Inflammatory macrophage (primary cell): ENCODE measurements around the gene LAMP1.
"Not testable (repeated sequence)": the region's sequence is repeated elsewhere in the genome, so short reads cannot be mapped to it uniquely, and the experiment has no call there.

ENCODE experiments used
- DNase-seq, 2 donors: peaks; one replicate each; pipeline ENCODE4 v3.0.0-alpha.2; 2020 to 2022
- total RNA-seq, 18 experiments: gene quantifications; one replicate each; lab custom pipeline; 2026; ENCODE audit warnings: mixed read lengths in 6 of 18, inconsistent platforms in 2 of 18; lab: John Stamatoyannopoulos, UW

Gene LAMP1
- 606 to 2,103 (median 1,118) reads per million in 18 experiments for total RNA-seq

DNA sequence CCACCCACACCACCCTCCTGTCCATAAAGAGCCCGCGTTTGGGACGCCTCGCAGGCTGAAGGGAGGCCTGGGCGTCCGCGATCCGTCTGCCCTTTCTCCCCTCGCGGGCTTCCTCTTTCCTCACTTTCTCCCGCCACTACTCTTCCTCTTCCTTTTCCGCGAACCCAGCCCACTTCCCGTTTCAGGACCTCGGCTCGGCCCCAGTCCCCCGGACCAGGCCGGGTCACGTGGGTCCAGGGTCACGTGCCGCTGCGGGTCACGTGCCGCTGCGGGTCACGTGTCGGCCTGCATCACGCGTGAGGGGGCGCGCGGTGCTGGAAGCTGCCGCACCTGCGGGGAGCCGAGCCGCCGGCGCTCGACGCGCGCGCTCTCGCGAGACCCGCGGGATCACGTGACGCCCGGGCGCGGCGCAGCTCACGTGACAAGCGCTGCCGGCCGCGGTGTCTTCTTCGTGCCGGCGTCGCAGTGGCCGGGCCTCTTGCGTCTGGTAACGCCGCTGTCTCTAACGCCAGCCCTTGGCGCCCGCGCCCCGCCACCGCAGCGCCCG lies at the start of gene LAMP1:
Gene LAMP1, plus strand, starts transcription at position 417 of the 547 bp plus-strand sequence. CDS start 196 bp downstream, outside the sequence.
- DNase-seq: peak; percentile 95 to 98

DNA sequence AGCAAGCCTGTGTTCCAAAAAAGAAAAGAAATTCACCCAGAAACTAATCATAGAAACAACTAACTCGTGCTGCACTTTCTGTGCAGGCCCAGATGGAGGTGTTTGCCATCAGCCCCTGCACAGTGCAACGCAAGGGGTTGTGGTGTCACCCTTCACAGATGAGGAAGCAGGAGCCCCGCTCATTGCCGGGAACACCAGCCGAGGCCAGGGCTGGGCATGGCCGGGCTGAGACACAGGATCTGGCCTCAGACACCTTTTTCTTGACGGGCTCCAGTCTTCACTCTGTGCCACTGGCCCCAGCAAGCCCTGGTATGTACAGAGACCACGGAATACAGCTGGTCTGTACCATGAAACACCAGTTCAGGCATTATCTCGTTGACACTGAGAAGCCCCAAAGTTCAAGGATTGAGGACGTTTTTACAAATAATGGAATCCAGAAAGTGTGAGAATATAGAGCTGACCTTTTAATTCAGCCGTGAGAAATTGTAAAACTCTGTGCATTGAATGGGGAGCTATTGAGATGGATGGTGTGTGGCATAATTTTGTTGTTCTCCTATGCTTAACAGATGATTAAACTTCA lies 44.4 kb upstream of the LAMP1 start:
- no peak for DNase-seq

DNA sequence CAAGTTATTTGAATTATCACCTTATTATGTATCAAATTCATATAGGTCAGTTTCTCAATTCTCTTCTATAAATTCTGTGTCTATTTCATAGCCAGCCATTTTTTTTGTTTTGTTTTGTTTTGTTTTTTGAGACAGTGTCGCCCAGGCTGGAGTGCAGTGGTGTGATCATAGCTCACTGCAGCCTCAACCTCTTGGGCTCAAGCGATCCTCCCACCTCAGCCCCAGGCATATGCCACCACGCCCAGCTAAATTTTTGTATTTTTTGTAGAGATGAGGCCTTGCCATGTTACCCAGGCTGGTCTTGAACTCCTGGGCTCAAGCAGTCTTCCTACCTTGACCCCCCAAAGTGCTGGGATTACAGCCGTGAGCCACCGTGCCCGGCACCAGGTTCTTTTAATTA lies 39.1 kb upstream of the LAMP1 start:
- DNase-seq: not testable (repeated sequence)

GRCh38 chr13:113258321-113259054 lies 38.6 kb upstream of the LAMP1 start:
- DNase-seq: peak; percentile 76 to 82

DNA sequence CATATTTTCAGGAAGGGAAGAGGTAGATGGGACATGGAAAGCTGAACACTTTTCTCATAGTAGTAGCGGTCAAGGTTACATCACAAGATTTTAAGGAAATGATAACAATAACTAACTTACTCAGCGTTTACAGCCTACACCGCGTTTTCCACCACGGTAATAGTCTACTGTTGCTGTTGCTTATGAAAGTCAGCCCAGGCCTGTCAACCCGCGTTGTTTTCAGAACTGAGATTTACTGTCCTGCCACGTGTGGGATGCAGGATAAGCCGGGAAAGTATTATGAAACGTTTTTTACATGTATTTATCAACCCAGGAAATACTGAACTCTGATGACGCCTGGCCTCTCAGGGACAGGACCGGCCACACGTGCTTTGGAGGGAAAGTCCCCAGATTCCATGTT lies 36.0 kb upstream of the LAMP1 start:
- DNase-seq: peak; percentile 70 to 85

GRCh38 chr13:113263016-113263415 lies 34.0 kb upstream of the LAMP1 start:
- DNase-seq: not testable (repeated sequence)

DNA sequence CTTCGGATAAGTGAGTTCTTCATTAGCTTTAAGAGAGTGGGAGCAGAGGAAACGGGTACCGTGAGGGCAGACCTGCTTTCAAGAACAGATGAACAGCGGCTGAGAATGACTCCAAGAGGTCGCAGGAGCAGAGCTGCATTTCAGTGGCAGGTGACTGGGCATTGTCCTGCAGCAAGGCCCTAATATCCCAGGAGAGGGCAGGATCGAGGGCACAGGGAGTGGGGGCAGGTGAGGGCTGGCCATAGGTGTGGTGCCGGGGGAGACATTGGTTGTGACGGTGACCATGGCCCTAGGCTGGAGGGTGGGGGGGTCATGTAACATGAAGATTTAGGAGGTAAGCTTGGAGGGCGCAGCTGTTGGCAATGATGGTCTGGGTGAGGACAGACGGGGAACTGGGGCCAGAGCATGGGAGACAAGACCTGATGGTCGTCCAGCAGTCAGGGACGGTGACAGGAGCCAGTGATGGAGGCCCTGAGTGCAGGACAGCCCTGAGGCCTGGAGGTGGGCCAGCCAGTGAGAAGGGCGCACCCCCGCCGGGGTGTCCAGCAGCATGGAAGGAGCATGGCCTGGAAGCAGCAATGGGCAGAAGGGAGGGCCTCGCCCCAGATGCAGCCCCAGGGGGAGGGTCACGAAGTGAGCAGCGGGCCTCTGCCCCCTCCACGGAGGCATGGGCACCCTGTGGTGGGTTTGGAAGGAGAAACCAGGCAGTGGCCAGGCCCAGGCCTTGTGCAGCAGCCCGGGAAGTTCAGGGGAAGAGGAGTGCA lies 29.2 kb upstream of the LAMP1 start:
- DNase-seq: no peak

DNA sequence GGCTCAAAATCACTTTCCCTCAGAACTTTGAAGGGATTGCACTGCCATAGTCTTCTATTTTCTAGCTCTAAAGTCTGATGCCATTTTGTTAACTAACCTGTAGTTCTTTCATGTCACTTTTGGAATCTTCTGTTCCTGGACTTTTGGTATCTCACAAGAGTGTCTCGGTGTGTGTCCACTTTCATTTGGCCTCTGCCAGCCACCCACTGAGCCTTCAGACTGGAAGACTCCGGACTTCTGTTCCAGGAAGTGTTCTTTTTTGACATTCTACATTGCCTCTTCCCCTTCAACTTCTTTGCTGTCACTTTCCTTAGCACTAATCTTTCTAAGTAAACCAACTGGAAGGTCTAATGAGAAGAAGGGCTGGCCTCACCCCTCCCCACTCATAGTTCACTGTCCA lies 25.0 kb upstream of the LAMP1 start:
- peak; percentile 45 to 70 for DNase-seq

DNA sequence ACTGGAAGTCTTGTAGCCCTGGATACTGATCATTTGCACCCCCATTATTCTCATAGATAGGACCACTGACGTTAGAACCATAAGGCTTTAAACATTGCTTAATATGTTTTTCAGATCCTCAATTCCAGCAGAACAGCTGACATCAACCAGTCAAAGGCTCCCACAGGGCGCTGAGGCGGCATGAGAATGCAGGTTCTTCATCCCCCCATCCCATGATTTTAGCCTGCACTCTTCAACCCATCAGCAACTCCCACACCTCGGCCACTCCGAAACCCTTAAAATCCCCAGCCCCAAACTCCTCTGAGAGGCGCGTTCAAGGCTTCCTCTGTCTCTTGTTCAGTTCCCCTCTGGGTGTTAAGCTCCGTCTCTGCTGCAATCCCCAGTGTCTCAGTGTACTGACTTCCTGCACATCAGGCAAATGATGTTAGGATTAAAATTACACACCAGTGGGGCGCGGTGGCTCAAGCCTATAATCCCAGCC lies 24.3 kb upstream of the LAMP1 start:
- peak; percentile 98 to 99 for DNase-seq

GRCh38 chr13:113273321-113273720 lies 23.7 kb upstream of the LAMP1 start:
- DNase-seq: peak in 1 of 2 donors; percentile 33

GRCh38 chr13:113273851-113274590 lies 23.0 kb upstream of the LAMP1 start:
- peak; percentile 68 to 92 for DNase-seq

DNA sequence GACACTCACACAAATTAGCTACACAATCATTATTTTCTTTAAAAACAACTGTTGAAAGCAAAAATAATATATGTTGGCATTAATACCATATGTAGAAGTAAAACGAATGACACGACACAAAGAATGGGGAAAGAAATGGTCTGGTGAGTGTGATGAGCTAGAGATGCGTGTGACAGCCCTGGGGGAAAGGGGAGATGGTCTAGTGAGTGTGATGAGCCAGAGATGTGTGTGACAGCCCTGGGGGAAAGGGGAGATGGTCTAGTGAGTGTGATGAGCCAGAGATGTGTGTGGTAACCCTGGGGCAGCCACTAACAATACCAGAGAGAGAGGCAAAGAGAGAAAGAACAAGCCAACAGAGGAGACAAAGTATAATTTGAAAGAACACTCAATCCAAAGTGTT lies 22.3 kb upstream of the LAMP1 start:
- peak; percentile 48 to 71 for DNase-seq

- DNase-seq: peak; percentile 47 to 48
These were observed 21.7 kb upstream of the LAMP1 start for GRCh38 chr13:113275387-113275786.

DNA sequence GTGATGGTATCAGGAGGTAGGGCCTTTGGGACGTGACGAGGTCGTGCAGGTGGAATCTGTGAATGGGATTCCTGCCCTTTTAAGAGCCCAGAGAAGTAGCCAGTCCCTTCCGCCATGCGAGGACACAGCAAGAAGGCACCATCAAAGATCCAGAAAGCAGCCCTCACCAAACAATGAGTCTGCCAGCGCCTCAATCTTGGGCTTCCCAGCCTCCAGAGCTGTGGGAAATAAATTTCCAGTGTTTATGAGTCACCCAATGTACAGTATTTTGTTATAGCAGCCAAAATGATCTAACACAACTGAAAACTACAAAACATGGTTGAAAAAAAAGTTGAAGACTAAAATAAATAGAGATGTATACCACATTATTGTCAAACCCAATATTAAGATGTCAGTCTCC lies 16.9 kb upstream of the LAMP1 start:
- no peak for DNase-seq

DNA sequence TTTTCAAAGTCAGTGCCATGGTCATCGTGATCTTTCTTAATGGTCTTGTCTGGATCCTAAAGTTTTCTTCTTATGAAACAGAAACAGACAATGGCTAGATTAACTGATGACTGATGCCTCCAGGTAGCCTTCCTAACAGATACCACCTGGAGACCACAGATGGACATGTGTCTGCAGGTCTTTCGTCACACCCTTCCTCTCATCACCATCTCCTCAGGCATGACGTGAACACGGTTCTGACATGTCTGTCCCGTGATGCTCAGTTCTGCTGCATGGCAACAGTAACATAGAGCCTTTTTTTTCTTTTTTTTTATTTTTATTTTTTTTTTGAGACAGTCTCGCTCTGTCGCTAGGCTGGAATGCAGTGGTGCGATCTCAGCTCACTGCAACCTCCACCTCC lies 13.1 kb upstream of the LAMP1 start:
- DNase-seq: no peak

DNA sequence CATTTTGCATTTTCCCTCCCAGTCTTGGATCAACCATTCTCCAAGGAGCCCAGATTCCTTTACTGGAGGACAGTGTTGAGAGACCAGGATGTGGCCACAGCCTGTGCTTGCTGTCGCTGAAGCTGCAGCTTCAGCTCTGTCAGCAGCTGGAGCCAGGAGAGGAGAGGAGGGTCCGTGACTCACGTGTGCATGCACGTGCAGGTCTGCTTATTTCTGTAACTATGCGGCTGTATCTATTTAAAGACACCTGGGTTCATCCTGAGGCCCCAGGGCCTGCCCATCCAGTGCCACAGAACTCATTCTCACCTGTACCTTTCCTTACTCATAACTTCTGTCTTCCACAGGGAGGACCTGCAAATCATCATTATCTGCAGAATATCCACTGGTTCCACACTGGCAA lies 8.2 kb upstream of the LAMP1 start:
- no peak for DNase-seq

DNA sequence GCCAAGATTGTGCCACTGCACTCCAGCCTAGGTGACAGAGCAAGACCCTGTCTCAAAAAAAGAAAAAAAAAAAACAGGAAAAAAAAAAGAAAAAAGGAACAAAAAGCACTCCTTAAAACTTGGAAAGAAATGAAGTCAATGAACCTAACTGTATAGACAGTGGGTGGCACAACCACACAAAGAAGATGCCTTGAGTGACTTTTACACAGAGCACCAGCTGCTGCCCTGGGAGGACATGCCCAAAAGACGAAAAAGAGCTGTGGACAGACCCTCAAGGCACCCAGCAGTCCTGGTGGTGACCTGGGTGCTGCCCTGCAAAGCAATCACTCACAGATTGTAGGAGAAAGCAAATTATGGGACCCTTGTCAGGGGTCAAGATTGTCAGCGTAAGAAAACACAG lies 5.9 kb upstream of the LAMP1 start:
- DNase-seq: no peak

DNA sequence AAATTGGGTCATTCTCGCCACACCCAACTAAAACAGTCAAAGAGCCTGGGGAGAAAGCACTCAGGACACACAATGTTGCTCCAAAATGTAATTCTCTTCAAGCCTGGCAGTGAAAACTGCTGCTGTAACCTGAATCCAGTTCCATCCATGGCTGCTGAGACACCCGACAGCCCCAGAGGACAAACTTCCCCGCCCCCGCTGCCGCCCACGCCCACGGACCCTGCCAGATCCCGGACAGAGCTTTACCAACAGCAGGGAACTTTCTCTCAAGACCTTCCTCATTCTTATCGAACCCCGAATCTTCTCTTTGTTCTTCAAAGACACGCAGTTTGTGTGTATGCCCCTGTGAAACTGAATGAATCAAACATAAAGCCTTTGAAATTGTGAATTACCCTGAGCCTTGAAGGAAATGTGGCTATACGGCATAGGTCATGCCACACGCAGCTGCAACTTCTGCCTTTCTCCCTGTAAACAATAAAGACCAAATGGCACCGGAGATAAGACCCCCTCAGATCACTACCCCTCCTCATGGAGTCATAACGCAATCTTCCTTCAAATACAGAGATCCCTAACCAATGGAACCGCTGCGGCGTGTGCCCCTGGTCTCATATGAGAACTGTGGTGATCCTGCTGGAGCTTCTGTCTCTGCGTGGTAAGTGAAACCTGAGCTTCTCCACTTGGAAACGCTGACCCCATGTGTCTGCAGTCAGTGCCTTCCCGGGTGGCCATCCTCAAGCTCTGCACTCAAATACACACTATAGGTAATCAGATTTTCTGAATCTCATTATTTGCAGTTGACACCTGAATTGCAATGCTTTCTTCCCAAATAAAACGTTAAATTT lies 4.8 kb upstream of the LAMP1 start:
- DNase-seq: peak; percentile 64 to 85

- DNase-seq: peak; percentile 59 to 85
These were observed 3.4 kb upstream of the LAMP1 start for GRCh38 chr13:113293686-113294085.

- DNase-seq: no peak
These were observed 1.3 kb upstream of the LAMP1 start for GRCh38 chr13:113295776-113296175.

DNA sequence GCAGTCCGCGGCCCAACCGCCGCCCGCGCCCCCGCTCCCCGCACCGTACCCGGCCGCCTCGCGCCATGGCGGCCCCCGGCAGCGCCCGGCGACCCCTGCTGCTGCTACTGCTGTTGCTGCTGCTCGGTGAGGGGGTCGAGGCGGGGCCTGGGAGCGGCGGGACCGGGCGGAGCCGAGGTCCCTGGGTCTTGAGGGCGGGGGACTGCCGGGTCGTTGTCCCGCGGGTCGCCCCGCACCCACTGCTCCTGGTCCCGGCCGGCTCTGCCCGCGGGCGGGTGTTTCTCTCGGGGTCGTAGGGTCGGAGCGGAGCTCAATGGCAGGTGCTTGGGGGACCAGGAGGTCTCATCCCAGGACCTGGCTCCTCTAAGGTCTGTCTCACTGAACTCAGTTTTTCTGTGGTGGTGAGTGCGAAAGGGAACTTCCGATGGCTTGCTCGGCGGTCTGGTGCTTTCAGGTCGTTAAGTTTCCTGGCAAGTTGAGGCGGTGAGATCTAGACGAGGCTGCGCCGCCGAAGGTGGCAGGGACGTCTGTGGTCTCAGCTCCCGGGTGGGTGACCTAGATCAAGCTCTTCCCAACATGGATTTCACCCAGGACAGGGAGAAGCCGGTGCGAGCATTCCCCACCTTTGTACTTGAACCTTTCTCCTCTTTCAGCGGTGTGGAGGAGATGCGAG lies 467 bp downstream of the LAMP1 start:
- DNase-seq: peak; percentile 52 to 65
